Activated naive CD4-positive, alpha-beta T cell treated with anti-CD3 and anti-CD28 coated beads, Interleukin-2, amount 50 U/mL, for 72 hours (primary cell): ENCODE measurements around the gene TBC1D4. TPM values are rescaled to one million over a fixed set of nuclear protein-coding genes. Genes with fewer than 3 reads are reported as not detected.
"Not testable (repeated sequence)": the region's sequence is repeated elsewhere in the genome, so short reads cannot be mapped to it uniquely, and the experiment has no call there.

ENCODE experiments used
- ATAC-seq, 2 donors: fragments of 150-1000 bp; cut with Tn5 transposase; 2 replicates each; pipeline ENCODE4 v1.10.0; 2021; ENCODE audit warnings: mild to moderate bottlenecking in 2 of 2, moderate library complexity in 2 of 2
- DNase-seq, 2 donors: peaks; one replicate each; pipeline ENCODE4 v3.0.0; 2021 to 2022; ENCODE audit warnings: low spot score in 2 of 2
- H3K27ac Mint-ChIP-seq, 2 donors: one replicate each; pipeline ENCODE4 v1.8.0; 2022; ENCODE audit warnings: mild to moderate bottlenecking in 2 of 2, mixed read lengths in 2 of 2
- H3K36me3 Mint-ChIP-seq, 2 donors: one replicate each; pipeline ENCODE4 v1.8.0; 2022; ENCODE audit warnings: mixed read lengths in 2 of 2
- H3K9me3 Mint-ChIP-seq, 2 donors: one replicate each; pipeline ENCODE4 v1.8.0; 2022; ENCODE audit warnings: mixed read lengths in 2 of 2
- total RNA-seq, 2 donors: library from RNA; stranded (reverse); gene quantifications; one replicate each; pipeline ENCODE4 v1.2.3, GENCODE V29; 2022

TBC1D4 gene
- total RNA-seq, 2 donors from 2014 or later: 29.6 to 30.5 TPM

- DNase-seq (peak in 1 of 2 donors; percentile 43), ATAC-seq (peak; percentile 93 to 94)
- H3K36me3 Mint-ChIP-seq: peaks cover 27 to 29% of the 10 kb centered on the region in 2 donors
- H3K9me3 Mint-ChIP-seq: peaks cover 0 to 8% of the 10 kb centered on the region in 2 donors
- H3K27ac Mint-ChIP-seq: peak overlapping the region; percentile 26 to 50
These were observed 169.0 kb downstream of the TBC1D4 start for GRCh38 chr13:75312884-75313520.

- peaks cover 36 to 50% of the 10 kb centered on the region in 2 donors for H3K36me3 Mint-ChIP-seq
- H3K27ac Mint-ChIP-seq: no peak overlapping the region
- no peak for ATAC-seq
- peaks cover 0 to 8% of the 10 kb centered on the region in 2 donors for H3K9me3 Mint-ChIP-seq
- no peak for DNase-seq
These were observed 171.9 kb downstream of the TBC1D4 start for GRCh38 chr13:75309981-75310580.

- DNase-seq (no peak), ATAC-seq (peak; percentile 82 to 84)
- Mint-ChIP-seq H3K9me3 (peaks cover 4 to 13% of the 10 kb centered on the region in 2 donors), H3K27ac (peak overlapping the region; percentile 57 to 78), H3K36me3 (peaks cover 43 to 65% of the 10 kb centered on the region in 2 donors)
These were observed 173.7 kb downstream of the TBC1D4 start for GRCh38 chr13:75308222-75308621.

GRCh38 chr13:75307370-75307949 is 174.5 kb downstream of the TBC1D4 start:
- DNase-seq (no peak), ATAC-seq (no peak)
- Mint-ChIP-seq H3K9me3 (peaks cover 4 to 13% of the 10 kb centered on the region in 2 donors), H3K27ac (peak overlapping the region; percentile 45 to 78), H3K36me3 (peaks cover 39 to 57% of the 10 kb centered on the region in 2 donors)

GRCh38 chr13:75306967-75307366 is 175.0 kb downstream of the TBC1D4 start:
- not testable (repeated sequence) for ATAC-seq, DNase-seq
- Mint-ChIP-seq H3K27ac (peak overlapping the region; percentile 45 to 46), H3K9me3 (peaks cover 4 to 13% of the 10 kb centered on the region in 2 donors), H3K36me3 (peaks cover 35 to 57% of the 10 kb centered on the region in 2 donors)

GRCh38 chr13:75305059-75305458 is 176.9 kb downstream of the TBC1D4 start:
- no peak overlapping the region for H3K27ac Mint-ChIP-seq
- no peak for DNase-seq
- H3K9me3 Mint-ChIP-seq: peaks cover 4 to 5% of the 10 kb centered on the region in 2 donors
- peaks cover 18 to 44% of the 10 kb centered on the region in 2 donors for H3K36me3 Mint-ChIP-seq
- no peak for ATAC-seq

GRCh38 chr13:75303263-75303662 is 178.7 kb downstream of the TBC1D4 start:
- no peak for DNase-seq
- Mint-ChIP-seq H3K36me3 (peaks cover 16 to 37% of the 10 kb centered on the region in 2 donors), H3K27ac (no peak overlapping the region), H3K9me3 (peaks cover 4 to 5% of the 10 kb centered on the region in 2 donors)
- no peak for ATAC-seq

GRCh38 chr13:75302071-75302698 is 179.8 kb downstream of the TBC1D4 start:
- Mint-ChIP-seq H3K27ac (no peak overlapping the region), H3K36me3 (peaks cover 16 to 33% of the 10 kb centered on the region in 2 donors), H3K9me3 (peaks cover 4 to 5% of the 10 kb centered on the region in 2 donors)
- DNase-seq (no peak), ATAC-seq (no peak)

- ATAC-seq (peak in 1 of 2 donors; percentile 91), DNase-seq (no peak)
- Mint-ChIP-seq H3K27ac (no peak overlapping the region), H3K36me3 (peaks cover 8 to 29% of the 10 kb centered on the region in 2 donors), H3K9me3 (peaks cover 4 to 5% of the 10 kb centered on the region in 2 donors)
These were observed 181.8 kb downstream of the TBC1D4 start for GRCh38 chr13:75299913-75300862.

GRCh38 chr13:75299246-75299645 is 182.7 kb downstream of the TBC1D4 start:
- H3K27ac Mint-ChIP-seq: peak overlapping the region in 1 of 2 donors; percentile 6
- H3K36me3 Mint-ChIP-seq: peaks cover 0 to 26% of the 10 kb centered on the region in 2 donors
- ATAC-seq: no peak
- no peak for DNase-seq
- no peaks in the 10 kb centered on the region for H3K9me3 Mint-ChIP-seq

GRCh38 chr13:75296641-75297040 is 185.3 kb downstream of the TBC1D4 start:
- H3K9me3 Mint-ChIP-seq: no peaks in the 10 kb centered on the region
- H3K36me3 Mint-ChIP-seq: peaks cover 0 to 29% of the 10 kb centered on the region in 2 donors
- no peak overlapping the region for H3K27ac Mint-ChIP-seq
- ATAC-seq: no peak
- no peak for DNase-seq

GRCh38 chr13:75295201-75295600 is 186.8 kb downstream of the TBC1D4 start:
- no peak for ATAC-seq
- no peaks in the 10 kb centered on the region for H3K9me3 Mint-ChIP-seq

GRCh38 chr13:75294110-75294509 is 187.9 kb downstream of the TBC1D4 start:
- Mint-ChIP-seq H3K27ac (no peak overlapping the region), H3K36me3 (peaks cover 0 to 29% of the 10 kb centered on the region in 2 donors), H3K9me3 (no peaks in the 10 kb centered on the region)
- no peak for DNase-seq
- ATAC-seq: no peak

More at GRCh38 chr13:75295201-75295600, 186.8 kb downstream of the TBC1D4 start:
- DNase-seq: no peak
- peaks cover 0 to 29% of the 10 kb centered on the region in 2 donors for H3K36me3 Mint-ChIP-seq
- H3K27ac Mint-ChIP-seq: no peak overlapping the region

GRCh38 chr13:75285310-75285709 is 196.7 kb downstream of the TBC1D4 start:
- DNase-seq (no peak), ATAC-seq (no peak)
- peaks cover 26 to 28% of the 10 kb centered on the region in 2 donors for H3K9me3 Mint-ChIP-seq
- H3K36me3 Mint-ChIP-seq: peaks cover 46 to 63% of the 10 kb centered on the region in 2 donors
- no peak overlapping the region for H3K27ac Mint-ChIP-seq

- no peak for DNase-seq
- peaks cover 36 to 45% of the 10 kb centered on the region in 2 donors for H3K36me3 Mint-ChIP-seq
These were observed 202.1 kb downstream of the TBC1D4 start for GRCh38 chr13:75279834-75280369.

GRCh38 chr13:75273695-75274094 is 208.3 kb downstream of the TBC1D4 start:
- not testable (repeated sequence) for ATAC-seq, H3K27ac Mint-ChIP-seq, H3K9me3 Mint-ChIP-seq, DNase-seq
- H3K36me3 Mint-ChIP-seq: peaks cover 8 to 26% of the 10 kb centered on the region in 2 donors

More at GRCh38 chr13:75279834-75280369, 202.1 kb downstream of the TBC1D4 start:
- H3K9me3 Mint-ChIP-seq: peaks cover 32 to 34% of the 10 kb centered on the region in 2 donors
- ATAC-seq: no peak
- H3K27ac Mint-ChIP-seq: no peak overlapping the region
